Thyroid gland (tissue), 4 donors: ENCODE results near the gene TCF7L1. TPM values are rescaled to one million over a fixed set of nuclear protein-coding genes. Genes with fewer than 3 reads are reported as not detected.

Experiments
- DNase-seq, 2 donors: peaks; one replicate each; pipeline ENCODE4 v3.0.0-alpha.2; 2019
- H3K27ac ChIP-seq, 3 donors: fragments of 200-600 bp; sonication (generic); 1 replicate in 2 of 3; 2 replicates in 1 of 3; pipeline ENCODE4 v1.5.1; 2016 to 2019; ENCODE audit warnings: mild to moderate bottlenecking in 1 of 3, moderate library complexity in 1 of 3
- H3K27me3 ChIP-seq: fragments of 200-600 bp; sonication (generic); one replicate; pipeline ENCODE4 v1.5.1; 2019
- H3K36me3 ChIP-seq, 2 donors: fragments of 200-600 bp; sonication (generic); one replicate each; pipeline ENCODE4 v1.5.1; 2016 to 2019
- H3K4me1 ChIP-seq, 2 donors: fragments of 200-600 bp; sonication (generic); one replicate each; pipeline ENCODE4 v1.5.1; 2017 to 2019
- H3K4me3 ChIP-seq, 3 donors: fragments of 200-600 bp; sonication (generic); replicated peaks in 1 of 3; 1 replicate in 2 of 3; 2 replicates in 1 of 3; pipeline ENCODE4 v1.5.1; 2016; ENCODE audit warnings: mild to moderate bottlenecking in 1 of 3
- H3K9me3 ChIP-seq: fragments of 200-600 bp; sonication (generic); one replicate; pipeline ENCODE4 v1.5.1; 2017
- CTCF ChIP-seq, 6 experiments: fragments of 200-600 bp in 3 of 6; fragments of 450-650 bp in 3 of 6; sonication (generic) in 3 of 6; IDR thresholded peaks; one replicate each; pipeline ENCODE4 v1.5.1; 2016 to 2019; ENCODE audit warnings: antibody characterized with exemption in 6 of 6, mild to moderate bottlenecking in 2 of 6, inconsistent platforms in 1 of 6, moderate library complexity in 1 of 6
- POLR2A ChIP-seq, 2 donors: fragments of 450-650 bp; IDR thresholded peaks; one replicate each; pipeline ENCODE4 v1.6.1; 2017; ENCODE audit warnings: antibody characterized with exemption in 2 of 2, mild to moderate bottlenecking in 2 of 2, moderate library complexity in 1 of 2
- WGBS, 2 donors: methylation state at CpG; one replicate each; pipeline ENCODE4 v1.1.5; 2017; 5-methylcytosine and 5-hydroxymethylcytosine counted together
- intact Hi-C: fragments of 100-400 bp; cut with DNase I; formaldehyde crosslinking; loops from one replicate; pipeline ENCODE4 v1.15.1; 2023
- total RNA-seq, 4 donors: library from RNA; depleted of rRNA; stranded (reverse); fragments of >200 nt; gene quantifications; one replicate each; pipeline ENCODE4 v1.2.3, GENCODE V29; 2016

The TCF7L1 gene
- total RNA-seq, 4 donors from 2014 or later, result 3.1 to 12.1 (median 8.7) TPM

GRCh38 chr2:85244828-85245227 is 111.6 kb downstream of the TCF7L1 start:
- peak overlapping the region in 1 of 3 donors; percentile 2 for H3K27ac ChIP-seq
- 41 to 64% methylated on average over 7 of the region's 7 CpGs for WGBS, 2 donors
- peak in 1 of 2 donors; percentile 36 for DNase-seq
- H3K36me3 ChIP-seq, result no peaks in the 10 kb centered on the region
- intact Hi-C loops, result no loop called here
- no peak overlapping the region for H3K4me3 ChIP-seq
- TF ChIP-seq CTCF (IDR thresholded peaks at IDR 0.05), result no peak
- no peak for TF ChIP-seq POLR2A (IDR thresholded peaks at IDR 0.05)
- no peaks in the 10 kb centered on the region for H3K9me3 ChIP-seq
- H3K27me3 ChIP-seq, result no peaks in the 10 kb centered on the region
- H3K4me1 ChIP-seq, result peaks cover 77 to 98% of the 10 kb centered on the region in 2 donors

- no peak overlapping the region for H3K27ac ChIP-seq
- H3K9me3 ChIP-seq, result no peaks in the 10 kb centered on the region
- DNase-seq, result no peak
- 79 to 90% methylated on average over 4 of the region's 4 CpGs for WGBS, 2 donors
- H3K27me3 ChIP-seq, result no peaks in the 10 kb centered on the region
- H3K4me1 ChIP-seq, result peaks cover 69 to 96% of the 10 kb centered on the region in 2 donors
- TF ChIP-seq CTCF (IDR thresholded peaks at IDR 0.05) (no peak), POLR2A (IDR thresholded peaks at IDR 0.05) (no peak)
- intact Hi-C loops, result no loop called here
- H3K36me3 ChIP-seq, result no peaks in the 10 kb centered on the region
- no peak overlapping the region for H3K4me3 ChIP-seq
Measured at GRCh38 chr2:85245891-85246290, 112.7 kb downstream of the TCF7L1 start.

GRCh38 chr2:85246348-85246747 is 113.2 kb downstream of the TCF7L1 start:
- Histone ChIP-seq H3K4me1 (peaks cover 67 to 93% of the 10 kb centered on the region in 2 donors), H3K9me3 (no peaks in the 10 kb centered on the region), H3K36me3 (no peaks in the 10 kb centered on the region), H3K27ac (no peak overlapping the region), H3K4me3 (no peak overlapping the region), H3K27me3 (no peaks in the 10 kb centered on the region)
- no peak for DNase-seq
- TF ChIP-seq CTCF (IDR thresholded peaks at IDR 0.05), result no peak
- TF ChIP-seq POLR2A (IDR thresholded peaks at IDR 0.05), result no peak
- 66 to 67% methylated on average over 5 of the region's 5 CpGs for WGBS, 2 donors
- intact Hi-C loops, result no loop called here

- intact Hi-C loops, result no loop called here
- Histone ChIP-seq H3K27me3 (no peaks in the 10 kb centered on the region), H3K4me3 (no peak overlapping the region), H3K27ac (peak overlapping the region in 1 of 3 donors; percentile 71), H3K9me3 (no peaks in the 10 kb centered on the region), H3K4me1 (peaks cover 55 to 80% of the 10 kb centered on the region in 2 donors), H3K36me3 (no peaks in the 10 kb centered on the region)
- no peak for DNase-seq
- WGBS, 2 donors, result 77 to 82% methylated on average over 8 of the region's 8 CpGs
- TF ChIP-seq POLR2A (IDR thresholded peaks at IDR 0.05) (no peak), CTCF (IDR thresholded peaks at IDR 0.05) (no peak)
Measured at GRCh38 chr2:85247610-85248009, 114.4 kb downstream of the TCF7L1 start.

- DNase-seq, result no peak
- intact Hi-C loops, result no loop called here
- 31 to 40% methylated on average over 7 of the region's 7 CpGs for WGBS, 2 donors
- Histone ChIP-seq H3K27me3 (no peaks in the 10 kb centered on the region), H3K4me1 (peaks cover 42 to 71% of the 10 kb centered on the region in 2 donors), H3K9me3 (no peaks in the 10 kb centered on the region), H3K4me3 (no peak overlapping the region), H3K36me3 (no peaks in the 10 kb centered on the region), H3K27ac (peak overlapping the region; percentile 52 to 71 (median 62))
- TF ChIP-seq CTCF (IDR thresholded peaks at IDR 0.05), result no peak
- TF ChIP-seq POLR2A (IDR thresholded peaks at IDR 0.05), result no peak
Measured at GRCh38 chr2:85248773-85249509, 115.7 kb downstream of the TCF7L1 start.
